GM23338 (cell line): ENCODE results near the gene DHRS7B. TPM values are rescaled to one million over a fixed set of nuclear protein-coding genes. Genes with fewer than 3 reads are reported as not detected.

Experiments used
- ATAC-seq: fragments of 200-7000 bp; cut with Tn5 transposase; 3 replicates; pipeline ENCODE4 v1.9.1; 2020
- DNase-seq: peaks from one replicate; pipeline ENCODE4 v3.0.0-alpha.2; 2015; ENCODE audit warnings: low spot score
- H2AFZ ChIP-seq: fragments of 200-600 bp; sonication (generic); 2 replicates; pipeline ENCODE4 v1.8.0; 2016; ENCODE audit warnings: antibody characterized with exemption, mild to moderate bottlenecking, moderate library complexity
- H3F3A ChIP-seq: fragments of 200-600 bp; sonication (generic); replicated peaks from 2 replicates; pipeline ENCODE4 v1.8.0; 2017; ENCODE audit warnings: antibody characterized with exemption, mixed run types, low read depth
- H3K27ac ChIP-seq: fragments of 200-600 bp; sonication (generic); 2 replicates; pipeline ENCODE4 v1.6.1; 2016; ENCODE audit warnings: low read depth
- H3K27me3 ChIP-seq: fragments of 200-600 bp; sonication (generic); 2 replicates; pipeline ENCODE4 v1.8.0; 2016; ENCODE audit warnings: mild to moderate bottlenecking, mixed run types, moderate library complexity; ENCODE audit not compliant: insufficient read depth
- H3K36me3 ChIP-seq: fragments of 200-600 bp; sonication (generic); 2 replicates; pipeline ENCODE4 v1.8.0; 2016; ENCODE audit warnings: mild to moderate bottlenecking; ENCODE audit not compliant: insufficient read depth
- H3K4me1 ChIP-seq: fragments of 200-600 bp; sonication (generic); 2 replicates; pipeline ENCODE4 v1.8.0; 2016; ENCODE audit warnings: mild to moderate bottlenecking, moderate library complexity; ENCODE audit not compliant: insufficient read depth
- H3K4me2 ChIP-seq: fragments of 200-600 bp; sonication (generic); 2 replicates; pipeline ENCODE4 v1.7.1; 2017; ENCODE audit warnings: mixed run types
- H3K4me3 ChIP-seq: fragments of 200-600 bp; sonication (generic); 2 replicates; pipeline ENCODE4 v1.6.1; 2016; ENCODE audit warnings: mixed run types
- H3K79me2 ChIP-seq: fragments of 200-600 bp; sonication (generic); replicated peaks from 2 replicates; pipeline ENCODE4 v1.8.0; 2017; ENCODE audit warnings: mild to moderate bottlenecking; ENCODE audit not compliant: insufficient read depth
- H3K9me2 ChIP-seq: fragments of 200-600 bp; sonication (generic); 2 replicates; pipeline ENCODE4 v1.8.0; 2017; ENCODE audit not compliant: insufficient read depth
- H4K20me1 ChIP-seq: fragments of 200-600 bp; sonication (generic); replicated peaks from 2 replicates; pipeline ENCODE4 v1.8.0; 2017; ENCODE audit warnings: mild to moderate bottlenecking; ENCODE audit not compliant: insufficient read depth
- H3K27ac Mint-ChIP-seq: 2 replicates; pipeline ENCODE4 v1.8.0; 2020; ENCODE audit warnings: inconsistent platforms, mild to moderate bottlenecking, moderate library complexity, mixed read lengths
- H3K27me3 Mint-ChIP-seq: 3 replicates; pipeline ENCODE4 v1.8.0; 2022; ENCODE audit warnings: low read depth, mild to moderate bottlenecking, moderate library complexity, mixed read lengths, inconsistent platforms; ENCODE audit not compliant: insufficient read depth, poor library complexity
- H3K36me3 Mint-ChIP-seq: 3 replicates; pipeline ENCODE4 v1.8.0; 2021; ENCODE audit warnings: low read depth, mild to moderate bottlenecking, inconsistent platforms, moderate library complexity, mixed read lengths
- H3K4me1 Mint-ChIP-seq: 3 replicates; pipeline ENCODE4 v1.8.0; 2020; ENCODE audit warnings: mild to moderate bottlenecking, inconsistent platforms, mixed read lengths
- H3K4me3 Mint-ChIP-seq: 3 replicates; pipeline ENCODE4 v1.8.0; 2021; ENCODE audit warnings: moderate library complexity, mild to moderate bottlenecking, inconsistent platforms, mixed read lengths
- H3K9me3 Mint-ChIP-seq: 3 replicates; pipeline ENCODE4 v1.8.0; 2020; ENCODE audit warnings: moderate library complexity, mild to moderate bottlenecking, inconsistent platforms, mixed read lengths
- CREB1 ChIP-seq: fragments of 250-450 bp; sonication (Bioruptor Pico); IDR thresholded peaks from 2 replicates; pipeline ENCODE4 v1.5.0; 2020; ENCODE audit warnings: low read depth, mild to moderate bottlenecking, moderate library complexity
- ETS1 ChIP-seq: IDR thresholded peaks from 2 replicates; pipeline ENCODE4 v1.6.1; 2016; ENCODE audit warnings: antibody characterized with exemption
- EZH2phosphoT487 ChIP-seq: fragments of 200-600 bp; sonication (generic); IDR thresholded peaks from one replicate; pipeline ENCODE4 v1.8.1; 2018; ENCODE audit warnings: antibody characterized with exemption; ENCODE audit not compliant: unreplicated experiment
- JUNB ChIP-seq: IDR thresholded peaks from one replicate; pipeline ENCODE4 v1.6.1; 2016; ENCODE audit warnings: antibody characterized with exemption; ENCODE audit not compliant: unreplicated experiment
- ZNF114 ChIP-seq: fragments of 250-450 bp; sonication (Bioruptor Pico); IDR thresholded peaks from 2 replicates; pipeline ENCODE4 v1.5.0; 2020; ENCODE audit warnings: mild to moderate bottlenecking, moderate library complexity
- ZNF462 ChIP-seq: fragments of 250-450 bp; sonication (Bioruptor Pico); IDR thresholded peaks from 2 replicates; pipeline ENCODE4 v1.5.0; 2020; ENCODE audit warnings: mild to moderate bottlenecking, moderate library complexity
- polyA plus RNA-seq: library from polyadenylated mRNA; unstranded; fragments of >200 nt; fragmentation: Nextera tagmentation; extraction: Ambion mirVana; gene quantifications from 2 replicates; pipeline ENCODE4 v1.2.1, GENCODE V29; 2016
- total RNA-seq: library from RNA; depleted of rRNA; stranded (reverse); fragments of >200 nt; shearing (Covaris generic); gene quantifications from 2 replicates; pipeline ENCODE4 v1.2.3, GENCODE V29; 2014
- TF ChIP-seq, protein P1 (sequence below), 2 experiments: fragments of 200-600 bp in 1 of 2; sonication (generic) in 1 of 2; conservative IDR thresholded peaks; 2 replicates each; pipeline versions ENCODE4 v1.5.1 to v1.6.1; 2016 to 2017; ENCODE audit warnings: antibody characterized with exemption in 2 of 2, low read depth in 2 of 2, mild to moderate bottlenecking in 2 of 2, moderate library complexity in 1 of 2

The DHRS7B gene
- total and polyA plus RNA-seq, 2 experiments from 2014 or later = 26.6 to 27.9 TPM

GRCh38 chr17:21090902-21091618, 35.7 kb upstream of the DHRS7B start:
- Histone ChIP-seq H3F3A (no peaks in the 10 kb centered on the region), H3K79me2 (0 out of 2 replicates have a peak, but pooled peaks cover 2% of the 10 kb centered on the region), H4K20me1 (no peaks in the 10 kb centered on the region), H3K27me3 (no peaks in the 10 kb centered on the region), H3K4me1 (no peaks in the 10 kb centered on the region), H3K27ac (no peak overlapping the region), H3K4me3 (no peak overlapping the region), H3K4me2 (no peak overlapping the region), H3K36me3 (no peaks in the 10 kb centered on the region), H3K9me2 (no peaks in the 10 kb centered on the region), H2AFZ (no peak overlapping the region)
- Mint-ChIP-seq H3K36me3 (peaks cover 8% of the 10 kb centered on the region; the same call in 1 of the 3 replicates), H3K9me3 (peaks cover 3% of the 10 kb centered on the region; the same call in 2 of the 3 replicates), H3K27me3 (peaks cover 2% of the 10 kb centered on the region), H3K4me3 (no peak overlapping the region), H3K27ac (peak overlapping the region; percentile 56), H3K4me1 (peaks cover 2% of the 10 kb centered on the region; the same call in 2 of the 3 replicates)
- TF ChIP-seq EZH2phosphoT487 (no peak), CREB1 (CRISPR knock-in tag) (no peak), ZNF114 (CRISPR knock-in tag) (no peak)
- TF ChIP-seq, protein P1, sequence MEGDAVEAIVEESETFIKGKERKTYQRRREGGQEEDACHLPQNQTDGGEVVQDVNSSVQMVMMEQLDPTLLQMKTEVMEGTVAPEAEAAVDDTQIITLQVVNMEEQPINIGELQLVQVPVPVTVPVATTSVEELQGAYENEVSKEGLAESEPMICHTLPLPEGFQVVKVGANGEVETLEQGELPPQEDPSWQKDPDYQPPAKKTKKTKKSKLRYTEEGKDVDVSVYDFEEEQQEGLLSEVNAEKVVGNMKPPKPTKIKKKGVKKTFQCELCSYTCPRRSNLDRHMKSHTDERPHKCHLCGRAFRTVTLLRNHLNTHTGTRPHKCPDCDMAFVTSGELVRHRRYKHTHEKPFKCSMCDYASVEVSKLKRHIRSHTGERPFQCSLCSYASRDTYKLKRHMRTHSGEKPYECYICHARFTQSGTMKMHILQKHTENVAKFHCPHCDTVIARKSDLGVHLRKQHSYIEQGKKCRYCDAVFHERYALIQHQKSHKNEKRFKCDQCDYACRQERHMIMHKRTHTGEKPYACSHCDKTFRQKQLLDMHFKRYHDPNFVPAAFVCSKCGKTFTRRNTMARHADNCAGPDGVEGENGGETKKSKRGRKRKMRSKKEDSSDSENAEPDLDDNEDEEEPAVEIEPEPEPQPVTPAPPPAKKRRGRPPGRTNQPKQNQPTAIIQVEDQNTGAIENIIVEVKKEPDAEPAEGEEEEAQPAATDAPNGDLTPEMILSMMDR (conservative IDR thresholded peaks at IDR 0.05; ENCODE audit: low read depth in 2 of 2) = peak; percentile 15 to 40; a peak in 2 of 4 replicates
- no peak for ATAC-seq
- DNase-seq = no peak

- DNase-seq (no peak), ATAC-seq (no peak)
- Histone ChIP-seq H2AFZ (no peak overlapping the region), H3K27me3 (no peaks in the 10 kb centered on the region), H3K4me1 (no peaks in the 10 kb centered on the region), H3K9me2 (no peaks in the 10 kb centered on the region), H3K27ac (no peak overlapping the region), H3K4me3 (no peak overlapping the region), H4K20me1 (no peaks in the 10 kb centered on the region), H3K79me2 (peaks cover 13% of the 10 kb centered on the region), H3K36me3 (no peaks in the 10 kb centered on the region), H3K4me2 (no peak overlapping the region), H3F3A (no peaks in the 10 kb centered on the region)
- Mint-ChIP-seq H3K27ac (no peak overlapping the region), H3K36me3 (peaks cover 4% of the 10 kb centered on the region; the same call in 1 of the 3 replicates), H3K4me3 (no peak overlapping the region), H3K27me3 (no peaks in the 10 kb centered on the region), H3K9me3 (no peaks in the 10 kb centered on the region; the same call in 2 of the 3 replicates), H3K4me1 (peaks cover 5% of the 10 kb centered on the region; the same call in 2 of the 3 replicates)
- TF ChIP-seq, protein P1 (conservative IDR thresholded peaks at IDR 0.05; ENCODE audit: low read depth in 2 of 2) = no peak
- TF ChIP-seq JUNB (no peak), ZNF462 (CRISPR knock-in tag) (no peak), ETS1 (no peak)
Observed at GRCh38 chr17:21094298-21094704, 32.5 kb upstream of the DHRS7B start.
